Spleen (tissue), 11 donors: ENCODE measurements around the gene SLX4. TPM values are rescaled to one million over a fixed set of nuclear protein-coding genes. Genes with fewer than 3 reads are reported as not detected.

Experiments used
- DNase-seq: peaks from one replicate; pipeline ENCODE4 v3.0.0-alpha.2; 2020
- H3K27ac ChIP-seq, 8 donors: fragments of 200-600 bp; sonication (generic) in 7 of 8; 1 replicate in 4 of 8; 2 replicates in 4 of 8; pipeline versions ENCODE4 v1.5.0 to v1.8.0; 2016 to 2021; ENCODE audit warnings: inconsistent platforms in 4 of 8, mild to moderate bottlenecking in 4 of 8, moderate library complexity in 1 of 8
- H3K27me3 ChIP-seq, 7 donors: fragments of 200-600 bp; sonication (generic) in 6 of 7; replicated peaks in 1 of 7; 1 replicate in 4 of 7; 2 replicates in 3 of 7; pipeline versions ENCODE4 v1.5.0 to v1.8.0; 2016 to 2021; ENCODE audit warnings: inconsistent platforms in 3 of 7, mild to moderate bottlenecking in 1 of 7
- H3K36me3 ChIP-seq, 6 donors: fragments of 200-600 bp; sonication (generic) in 5 of 6; 1 replicate in 4 of 6; 2 replicates in 2 of 6; pipeline versions ENCODE4 v1.5.0 to v1.8.0; 2016 to 2021; ENCODE audit warnings: inconsistent platforms in 2 of 6
- H3K4me1 ChIP-seq, 6 donors: fragments of 200-600 bp; sonication (generic) in 5 of 6; 1 replicate in 3 of 6; 2 replicates in 3 of 6; pipeline versions ENCODE4 v1.5.0 to v1.8.0; 2016 to 2021; ENCODE audit warnings: inconsistent platforms in 3 of 6
- H3K4me3 ChIP-seq, 8 donors: fragments of 200-600 bp; sonication (generic) in 7 of 8; 1 replicate in 4 of 8; 2 replicates in 4 of 8; pipeline versions ENCODE4 v1.5.0 to v1.8.0; 2016 to 2021; ENCODE audit warnings: inconsistent platforms in 4 of 8, mild to moderate bottlenecking in 4 of 8, moderate library complexity in 2 of 8
- H3K9me3 ChIP-seq, 8 donors: fragments of 200-600 bp; sonication (generic) in 7 of 8; 1 replicate in 4 of 8; 2 replicates in 4 of 8; pipeline versions ENCODE4 v1.5.0 to v1.8.0; 2016 to 2021; ENCODE audit warnings: inconsistent platforms in 4 of 8
- POLR2A ChIP-seq, 3 donors: fragments of 450-650 bp; IDR thresholded peaks; one replicate each; pipeline ENCODE4 v1.5.1; 2017; ENCODE audit warnings: antibody characterized with exemption in 3 of 3, mild to moderate bottlenecking in 1 of 3
- POLR2AphosphoS5 ChIP-seq, 3 donors: sonication (generic); formaldehyde crosslinking; IDR thresholded peaks; one replicate each; pipeline ENCODE4 v1.5.1; 2017; ENCODE audit warnings: antibody characterized with exemption in 3 of 3
- WGBS, 5 donors: extraction: QIAGEN DNeasy Blood & Tissue Kit in 3 of 5; methylation state at CpG; one replicate each; pipeline versions ENCODE4 v1.1.5 to v1.1.7; 2013 to 2018; 5-methylcytosine and 5-hydroxymethylcytosine counted together
- intact Hi-C: fragments of 100-400 bp; cut with DNase I; formaldehyde crosslinking; loops from one replicate; pipeline ENCODE4 v1.15.0; 2023; ENCODE audit warnings: low total_unique reads
- polyA plus RNA-seq, 3 donors: library from polyadenylated mRNA; stranded (reverse); fragments of 200-250 nt; gene quantifications; one replicate each; pipeline ENCODE4 v1.2.1, GENCODE V29; 2013
- total RNA-seq, 7 donors: library from RNA; depleted of rRNA in 3 of 7; stranded (reverse); fragments of >200 nt in 3 of 7; fragmentation: NEBNext Ultra II Directional in 4 of 7; extraction: Animal tissue kit (Norgen Biotek cat#: 25700) in 4 of 7; gene quantifications; one replicate each; pipeline versions ENCODE4 v1.1.0 to v1.2.1, GENCODE V29; 2016 to 2021
- TF ChIP-seq, protein P1 (sequence below), 11 experiments: fragments of 200-600 bp in 7 of 11; fragments of 450-650 bp in 4 of 11; sonication (generic) in 4 of 11; IDR thresholded peaks in 8 of 11; conservative IDR thresholded peaks in 3 of 11; 1 replicate in 7 of 11; 2 replicates in 4 of 11; pipeline versions ENCODE4 v1.4.0 to v1.8.0; 2016 to 2021; ENCODE audit warnings: antibody characterized with exemption in 11 of 11, inconsistent platforms in 4 of 11, mild to moderate bottlenecking in 1 of 11
- donor health status: healthy with polysubstance abuse.
- donor health status: DM: no; HTN: no; CAD: no; lungs with moderate emphysema.
- donor health status: DM: no; HTN: no; CAD: no.
- donor health status: Bipolar disorder and iron deficiency.
- donor health status: healthy.
- donor health status: DM: no; HTN: no; CAD: no.
- donor health status: DM: yes; HTN: yes; CAD: no.

The SLX4 gene
- total and polyA plus RNA-seq, 10 donors: 1.8 to 8.8 (median 7.0) TPM

DNA sequence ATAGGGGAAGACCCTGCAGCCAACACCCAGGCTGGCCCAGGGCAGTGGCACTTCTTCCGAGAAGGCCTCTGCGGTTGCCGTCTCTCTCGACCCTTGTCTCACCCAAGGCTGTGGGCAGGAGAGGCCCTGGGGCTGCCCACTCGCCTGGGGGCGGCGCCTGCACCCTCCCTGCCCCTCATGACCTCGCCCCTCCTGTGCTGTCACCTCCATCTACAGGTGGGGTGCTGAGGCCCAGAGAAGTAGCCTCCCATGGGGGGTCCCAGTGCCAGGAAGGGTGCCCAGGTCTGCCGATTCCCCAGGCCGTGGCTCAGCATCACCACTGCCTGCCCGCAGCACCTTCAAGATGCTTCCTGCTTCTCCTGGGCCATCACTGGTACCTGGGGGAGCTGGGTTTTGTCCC lies 35.2 kb downstream of the SLX4 start:
- Histone ChIP-seq H3K27me3 (peaks cover 0 to 6% (median 0%) of the 10 kb centered on the region in 7 donors), H3K27ac (peak overlapping the region in 7 of 8 donors; percentile 30 to 91 (median 83)), H3K4me1 (peaks cover 26 to 89% (median 54%) of the 10 kb centered on the region in 6 donors), H3K36me3 (peaks cover 0 to 23% (median 0%) of the 10 kb centered on the region in 6 donors), H3K4me3 (peak overlapping the region; percentile 39 to 82 (median 56)), H3K9me3 (peaks cover 0 to 6% (median 3%) of the 10 kb centered on the region in 8 donors)
- intact Hi-C loops: no loop called here
- TF ChIP-seq POLR2A (IDR thresholded peaks at IDR 0.05) (no peak), POLR2AphosphoS5 (IDR thresholded peaks at IDR 0.05) (no peak)
- TF ChIP-seq, protein P1, sequence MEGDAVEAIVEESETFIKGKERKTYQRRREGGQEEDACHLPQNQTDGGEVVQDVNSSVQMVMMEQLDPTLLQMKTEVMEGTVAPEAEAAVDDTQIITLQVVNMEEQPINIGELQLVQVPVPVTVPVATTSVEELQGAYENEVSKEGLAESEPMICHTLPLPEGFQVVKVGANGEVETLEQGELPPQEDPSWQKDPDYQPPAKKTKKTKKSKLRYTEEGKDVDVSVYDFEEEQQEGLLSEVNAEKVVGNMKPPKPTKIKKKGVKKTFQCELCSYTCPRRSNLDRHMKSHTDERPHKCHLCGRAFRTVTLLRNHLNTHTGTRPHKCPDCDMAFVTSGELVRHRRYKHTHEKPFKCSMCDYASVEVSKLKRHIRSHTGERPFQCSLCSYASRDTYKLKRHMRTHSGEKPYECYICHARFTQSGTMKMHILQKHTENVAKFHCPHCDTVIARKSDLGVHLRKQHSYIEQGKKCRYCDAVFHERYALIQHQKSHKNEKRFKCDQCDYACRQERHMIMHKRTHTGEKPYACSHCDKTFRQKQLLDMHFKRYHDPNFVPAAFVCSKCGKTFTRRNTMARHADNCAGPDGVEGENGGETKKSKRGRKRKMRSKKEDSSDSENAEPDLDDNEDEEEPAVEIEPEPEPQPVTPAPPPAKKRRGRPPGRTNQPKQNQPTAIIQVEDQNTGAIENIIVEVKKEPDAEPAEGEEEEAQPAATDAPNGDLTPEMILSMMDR (IDR thresholded peaks at IDR 0.05 in 8 of 11, conservative IDR thresholded peaks at IDR 0.05 in 3 of 11): no peak
- no peak for DNase-seq
- 36 to 54% (median 44%) methylated on average over 8 to 11 of the region's 11 CpGs for WGBS, 5 donors

GRCh38 chr16:3575491-3575890 lies 35.9 kb downstream of the SLX4 start:
- no peak for TF ChIP-seq POLR2AphosphoS5 (IDR thresholded peaks at IDR 0.05)
- TF ChIP-seq, protein P1 (IDR thresholded peaks at IDR 0.05 in 8 of 11, conservative IDR thresholded peaks at IDR 0.05 in 3 of 11): no peak
- TF ChIP-seq POLR2A (IDR thresholded peaks at IDR 0.05): no peak
- Histone ChIP-seq H3K27ac (peak overlapping the region in 5 of 8 donors; percentile 77 to 91 (median 85)), H3K4me3 (peak overlapping the region in 7 of 8 donors; percentile 55 to 82 (median 56)), H3K27me3 (peaks cover 0 to 6% (median 0%) of the 10 kb centered on the region in 7 donors), H3K36me3 (peaks cover 0 to 27% (median 2%) of the 10 kb centered on the region in 6 donors), H3K4me1 (peaks cover 26 to 83% (median 52%) of the 10 kb centered on the region in 6 donors), H3K9me3 (peaks cover 3 to 13% (median 11%) of the 10 kb centered on the region in 8 donors)
- intact Hi-C loops: no loop called here
- 69 to 90% (median 80%) methylated on average over 12 to 13 of the region's 13 CpGs for WGBS, 5 donors
- peak; percentile 66 for DNase-seq

DNA sequence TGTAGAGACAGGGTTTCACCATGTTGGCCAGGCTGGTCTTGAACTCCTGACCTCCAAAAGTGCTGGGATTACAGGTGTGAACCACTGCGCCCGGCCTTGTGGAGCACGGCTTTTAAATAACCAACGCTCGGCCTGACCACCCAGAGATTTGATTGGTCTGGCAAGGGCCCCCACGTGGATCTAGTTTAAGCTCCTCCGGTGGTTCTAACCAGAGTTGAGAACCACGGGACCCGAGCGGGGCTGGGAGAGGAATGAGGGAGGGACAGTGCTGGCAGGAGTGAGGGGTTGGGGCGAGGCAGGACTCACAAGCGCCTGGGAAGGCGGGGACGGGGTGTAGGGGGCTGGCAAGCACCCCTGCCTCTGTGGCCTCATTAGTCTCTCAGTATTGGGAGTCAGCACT lies 37.2 kb downstream of the SLX4 start:
- peak; percentile 53 for DNase-seq
- intact Hi-C loops: no loop called here
- peak overlapping the region in 1 of 8 donors; percentile 91 for H3K27ac ChIP-seq
- TF ChIP-seq POLR2A (IDR thresholded peaks at IDR 0.05): no peak
- no peak for TF ChIP-seq POLR2AphosphoS5 (IDR thresholded peaks at IDR 0.05)
- TF ChIP-seq, protein P1 (IDR thresholded peaks at IDR 0.05 in 8 of 11, conservative IDR thresholded peaks at IDR 0.05 in 3 of 11): no peak
- H3K4me1 ChIP-seq: peaks cover 13 to 70% (median 39%) of the 10 kb centered on the region in 6 donors
- H3K36me3 ChIP-seq: peaks cover 0 to 32% (median 4%) of the 10 kb centered on the region in 6 donors
- no peak overlapping the region for H3K4me3 ChIP-seq
- H3K27me3 ChIP-seq: peaks cover 0 to 6% (median 0%) of the 10 kb centered on the region in 7 donors
- 87 to 94% (median 92%) methylated on average over 14 of the region's 14 CpGs for WGBS, 5 donors
- H3K9me3 ChIP-seq: peaks cover 3 to 20% (median 15%) of the 10 kb centered on the region in 8 donors

DNA sequence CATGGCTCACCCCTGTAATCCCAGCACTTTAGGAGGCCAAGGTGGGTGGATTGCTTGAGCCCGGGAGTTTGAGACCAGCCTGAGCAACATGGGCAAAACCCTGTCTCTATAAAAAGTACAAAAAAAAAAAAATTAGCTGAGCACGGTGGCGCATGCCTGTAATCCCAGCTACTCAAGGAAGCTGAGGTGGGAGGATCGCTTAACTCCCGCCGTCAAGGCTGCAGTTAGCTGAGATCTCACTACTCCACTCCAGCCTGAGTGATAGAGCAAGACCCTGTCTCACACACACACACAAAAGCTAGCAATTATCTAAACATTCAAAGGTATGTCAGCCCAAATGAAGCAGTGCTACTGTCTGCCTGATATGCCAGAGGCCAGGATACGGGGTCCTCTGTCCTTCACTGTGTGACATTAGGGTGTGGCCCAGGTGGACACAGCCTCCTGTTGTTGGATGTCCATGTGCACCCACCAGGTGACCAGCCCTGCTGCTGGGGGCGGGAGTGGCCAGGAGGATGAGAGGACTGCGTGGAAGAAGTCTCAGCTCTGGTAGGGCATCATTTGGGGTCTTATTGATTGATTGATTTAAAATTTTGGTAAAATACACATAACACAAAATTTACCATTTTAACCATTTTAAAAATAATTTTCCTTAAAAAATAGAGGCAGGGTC lies 38.1 kb downstream of the SLX4 start:
- no peak overlapping the region for H3K4me3 ChIP-seq
- intact Hi-C loops: no loop called here
- peaks cover 8 to 60% (median 30%) of the 10 kb centered on the region in 6 donors for H3K4me1 ChIP-seq
- DNase-seq: peak; percentile 56
- 76 to 80% (median 79%) methylated on average over 9 of the region's 9 CpGs for WGBS, 5 donors
- H3K36me3 ChIP-seq: peaks cover 0 to 35% (median 4%) of the 10 kb centered on the region in 6 donors
- TF ChIP-seq, protein P1 (IDR thresholded peaks at IDR 0.05 in 8 of 11, conservative IDR thresholded peaks at IDR 0.05 in 3 of 11): no peak
- no peak for TF ChIP-seq POLR2AphosphoS5 (IDR thresholded peaks at IDR 0.05)
- TF ChIP-seq POLR2A (IDR thresholded peaks at IDR 0.05): no peak
- H3K27ac ChIP-seq: no peak overlapping the region
- H3K9me3 ChIP-seq: peaks cover 3 to 20% (median 15%) of the 10 kb centered on the region in 8 donors
- H3K27me3 ChIP-seq: peaks cover 0 to 6% (median 0%) of the 10 kb centered on the region in 7 donors
